HG02973 (cell line): ENCODE results near the gene BHLHE23.
A peak's percentile ranks its signal among the peaks of the same experiment; 100 is the strongest.

Experiments used
- ATAC-seq: cut with Tn5 transposase; IDR thresholded peaks from one replicate; pipeline ENCODE4 v1.9.1; 2021; ENCODE audit warnings: moderate library complexity; ENCODE audit not compliant: unreplicated experiment

BHLHE23 gene

DNA sequence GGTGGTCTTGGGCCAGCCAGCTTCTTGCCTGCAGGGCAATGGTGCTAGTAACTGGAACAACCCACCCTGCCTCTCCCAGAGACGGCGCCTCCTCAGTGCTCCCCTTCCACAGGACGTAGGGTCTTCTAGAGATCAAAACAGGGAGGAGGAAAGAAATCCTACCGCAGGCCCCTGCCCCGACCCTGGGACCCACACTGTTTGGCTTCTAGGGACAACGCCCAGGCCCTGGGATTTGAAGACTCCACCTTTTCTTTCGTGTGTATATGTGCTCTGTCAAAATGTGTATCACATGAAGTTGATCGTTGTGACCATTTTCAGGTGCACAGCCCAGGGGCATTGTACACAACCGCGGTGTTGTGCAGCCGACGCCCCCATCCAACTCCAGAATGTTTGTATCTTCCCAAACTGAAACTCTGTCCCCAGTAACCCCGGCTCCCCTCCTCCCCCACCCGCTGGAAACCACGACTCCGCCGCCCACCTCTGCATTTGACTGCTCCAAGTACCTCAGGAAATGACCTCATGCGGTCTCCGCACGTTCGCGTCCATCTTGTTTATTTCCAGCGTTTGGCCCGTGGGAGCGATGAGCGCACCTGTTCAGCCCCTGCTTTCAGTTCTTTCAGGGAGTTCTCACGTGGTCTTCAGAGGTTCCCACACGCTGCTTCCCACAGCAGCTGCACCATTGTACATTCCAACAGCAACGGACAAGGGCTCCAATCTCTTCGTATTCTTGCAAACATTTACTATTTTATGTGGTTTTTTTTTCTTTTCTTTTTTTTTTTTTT lies 3.4 kb upstream of the BHLHE23 start:
- peak; percentile 42 for ATAC-seq

DNA sequence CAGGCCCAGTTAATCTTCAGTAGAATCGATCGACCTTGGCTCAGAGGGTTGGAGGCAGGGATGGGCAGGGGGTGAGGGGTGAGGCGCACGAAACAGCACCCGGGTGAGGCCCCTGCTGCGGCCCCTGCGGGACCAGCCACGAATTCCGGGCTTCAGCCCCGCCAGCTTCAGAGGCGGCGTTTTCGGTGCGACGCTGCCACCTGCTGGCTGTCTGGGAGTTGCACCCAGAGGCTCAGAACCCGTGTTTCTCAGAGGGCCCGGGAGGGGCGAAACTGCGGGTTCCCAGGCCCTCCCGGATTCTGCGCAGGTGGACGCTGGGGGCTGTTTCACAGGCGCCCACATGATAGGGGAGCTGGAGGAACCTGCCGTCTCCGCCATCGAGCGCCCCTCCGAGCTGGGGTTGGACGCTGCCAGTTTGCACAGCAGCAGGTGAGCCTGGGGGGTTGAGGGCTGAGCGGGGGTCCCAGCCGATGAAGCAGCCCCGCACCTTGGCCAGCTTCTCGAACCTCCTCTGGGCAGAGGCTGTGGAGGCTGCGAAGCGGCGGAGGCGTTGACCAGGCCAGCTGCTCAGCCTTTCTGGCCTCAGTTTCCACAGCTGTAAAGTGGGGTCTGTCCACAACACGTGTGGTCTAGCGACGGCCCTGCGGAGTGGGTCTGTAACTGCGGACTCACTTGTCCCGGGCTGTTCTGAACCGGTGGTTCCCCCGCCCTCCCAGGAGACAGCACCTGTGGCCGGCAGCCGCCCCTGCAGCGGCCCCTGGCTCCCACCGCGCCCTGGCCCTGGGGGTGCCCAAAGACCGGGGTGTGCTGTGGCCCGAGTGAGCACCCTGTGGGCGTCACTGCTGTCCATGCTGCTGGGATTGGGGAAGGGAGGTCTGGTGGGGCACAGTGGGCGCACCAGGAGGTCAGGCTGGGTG lies 2.5 kb upstream of the BHLHE23 start:
- peak; percentile 45 for ATAC-seq

- ATAC-seq = no peak
These were observed 1.8 kb upstream of the BHLHE23 start for GRCh38 chr20:63008541-63009044.

GRCh38 chr20:63007646-63008488 lies 1.1 kb upstream of the BHLHE23 start:
- no peak for ATAC-seq

DNA sequence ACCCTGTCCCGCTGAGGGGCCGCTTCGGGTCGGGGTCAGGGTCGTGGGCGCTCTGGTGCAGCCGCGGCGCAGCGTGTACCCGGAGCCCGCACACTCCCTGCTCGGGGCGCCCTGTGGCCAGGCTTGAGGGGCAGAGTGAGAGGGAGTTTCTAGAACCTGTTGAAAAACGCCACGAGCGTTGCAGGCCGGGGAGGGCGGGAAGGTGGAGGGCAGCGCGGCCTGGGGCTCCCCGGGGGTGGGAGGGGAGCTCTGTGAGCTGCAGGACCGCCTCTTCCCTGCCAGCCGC lies 539 bp upstream of the BHLHE23 start:
- ATAC-seq = no peak

- no peak for ATAC-seq
These were observed 763 bp downstream of the BHLHE23 start for GRCh38 chr20:63005862-63006539.

- no peak for ATAC-seq
These were observed 1.4 kb downstream of the BHLHE23 start for GRCh38 chr20:63005365-63005861.

DNA sequence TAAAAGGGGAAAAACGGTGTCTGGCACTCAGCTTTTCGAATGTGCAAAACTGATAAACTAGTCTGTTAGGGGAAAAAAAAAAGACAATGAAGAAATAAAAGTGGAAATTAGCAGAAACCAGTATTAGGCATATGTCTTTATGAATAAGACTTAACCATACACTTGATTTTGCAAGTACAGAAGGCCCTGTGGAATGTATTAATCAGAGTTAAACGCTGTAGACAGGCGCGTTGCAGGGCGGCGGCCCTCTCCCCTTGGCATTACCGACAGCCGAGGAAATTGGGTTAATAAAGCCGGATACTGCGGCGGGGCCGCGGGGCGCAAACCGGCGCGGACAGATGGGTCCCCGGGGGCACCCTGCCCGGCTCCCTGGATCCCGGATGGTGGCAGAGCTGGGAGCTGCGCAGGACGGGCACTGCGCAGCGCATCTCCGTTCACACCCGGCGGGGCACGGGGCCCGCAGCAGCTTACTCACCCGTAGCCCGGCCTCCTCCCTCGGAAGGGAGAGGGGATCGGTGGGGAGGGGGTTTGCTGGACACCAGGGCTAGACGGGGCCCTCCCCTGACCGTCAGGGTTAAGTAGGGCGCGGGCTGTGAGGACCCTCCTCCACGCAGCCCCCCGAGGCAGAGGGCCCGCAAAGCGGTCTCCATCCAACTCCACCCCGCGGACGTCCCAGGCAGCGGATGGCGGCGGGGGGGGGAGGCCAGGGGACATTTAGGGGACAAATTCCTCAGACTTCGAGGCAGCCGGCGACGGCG lies 2.0 kb downstream of the BHLHE23 start:
- ATAC-seq = no peak

DNA sequence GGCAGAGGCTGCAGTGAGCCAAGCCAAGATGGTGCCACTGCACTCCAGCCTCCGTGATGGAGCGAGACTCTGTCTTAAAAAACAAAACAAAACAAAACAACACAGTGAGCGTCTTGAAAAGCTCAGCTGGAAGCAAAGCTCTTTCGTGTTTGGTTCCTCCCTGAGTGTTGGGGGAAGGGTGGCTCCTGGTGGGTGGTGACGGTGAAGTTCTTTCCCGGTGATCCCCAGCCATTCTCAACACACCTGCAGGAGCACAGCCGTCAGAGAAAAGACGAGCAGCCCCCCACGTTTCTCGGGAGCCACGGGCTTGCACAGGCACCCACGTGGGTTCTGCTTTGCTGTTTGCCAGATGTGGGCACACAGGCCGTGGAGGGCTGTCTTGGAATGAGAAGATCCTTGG lies 3.2 kb downstream of the BHLHE23 start:
- no peak for ATAC-seq

DNA sequence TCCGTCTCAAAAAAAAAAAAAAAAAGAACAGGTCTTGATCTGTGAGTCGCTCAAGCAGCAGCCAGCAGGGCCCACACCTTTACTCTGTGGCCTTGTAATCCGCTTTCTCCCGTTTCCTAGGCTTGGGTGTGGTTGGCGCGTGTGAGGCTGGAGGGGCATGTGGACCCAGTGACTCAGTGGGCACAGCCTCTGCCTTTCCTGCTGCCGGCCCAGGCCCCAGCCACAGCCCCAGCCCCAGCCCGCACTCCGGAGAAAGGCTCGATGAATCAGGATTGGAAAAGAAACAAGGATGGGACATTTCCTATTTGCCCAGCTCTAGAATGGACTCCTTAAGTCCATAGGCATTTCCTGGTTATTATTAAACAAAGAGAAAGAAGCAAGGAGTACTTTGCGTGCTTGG lies 4.3 kb downstream of the BHLHE23 start:
- ATAC-seq = no peak

DNA sequence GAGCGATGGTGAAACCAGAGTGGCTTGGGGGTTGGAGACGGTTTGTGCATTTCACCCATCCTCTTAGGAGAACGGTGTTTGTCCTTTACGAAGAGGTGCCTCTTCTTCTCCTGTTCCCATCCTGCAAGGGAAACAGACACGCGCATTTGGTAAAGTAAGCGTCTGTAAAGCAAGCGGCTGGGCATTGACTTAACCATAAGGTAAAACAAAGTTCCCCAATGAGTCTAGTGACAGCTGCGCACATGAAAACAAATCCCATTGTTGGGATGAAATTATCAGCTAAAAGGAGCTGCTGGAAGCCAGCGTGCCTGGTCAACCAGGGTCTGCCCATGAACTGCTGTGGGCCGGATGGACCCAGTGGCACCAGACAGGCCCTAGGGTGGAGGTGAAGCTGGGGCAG lies 5.8 kb downstream of the BHLHE23 start:
- ATAC-seq = no peak

DNA sequence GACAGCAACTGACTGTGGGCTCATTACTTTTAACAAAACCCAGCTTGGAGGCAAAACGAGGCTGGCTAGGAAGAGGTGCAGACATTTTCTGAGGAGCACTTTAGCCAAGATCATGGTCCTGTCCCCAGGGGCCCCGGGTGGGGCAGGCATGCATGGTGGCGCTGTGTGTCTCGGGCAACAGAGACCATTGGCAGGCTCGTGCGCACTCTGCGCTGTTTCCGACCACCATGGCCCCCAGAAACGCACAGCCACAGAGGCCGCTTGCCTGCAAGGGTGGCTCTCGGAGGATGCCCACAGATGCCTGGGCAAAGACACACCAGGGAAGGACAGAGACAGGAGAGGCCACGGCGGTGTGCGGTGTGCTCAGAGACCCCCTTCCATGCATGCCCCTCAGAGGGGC lies 6.7 kb downstream of the BHLHE23 start:
- no peak for ATAC-seq

- ATAC-seq = no peak
These were observed 7.2 kb downstream of the BHLHE23 start for GRCh38 chr20:62999580-62999979.

DNA sequence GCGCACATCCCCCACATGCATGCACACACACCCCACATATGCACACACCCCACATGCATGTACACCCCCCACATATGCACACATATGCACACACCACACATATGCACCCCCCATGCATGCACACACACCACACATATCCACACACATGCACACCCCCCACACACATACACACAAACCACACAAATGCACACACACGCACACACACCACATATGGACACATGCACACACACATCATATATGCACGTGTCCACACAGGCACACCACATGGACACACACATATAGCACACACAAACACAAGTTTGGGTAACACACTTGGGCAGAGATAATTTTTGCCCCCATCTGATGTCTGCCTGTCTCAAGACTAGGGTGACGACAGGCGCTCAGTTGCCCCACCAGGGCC lies 8.3 kb downstream of the BHLHE23 start:
- ATAC-seq = no peak

GRCh38 chr20:62997417-62998035 lies 9.2 kb downstream of the BHLHE23 start:
- no peak for ATAC-seq

DNA sequence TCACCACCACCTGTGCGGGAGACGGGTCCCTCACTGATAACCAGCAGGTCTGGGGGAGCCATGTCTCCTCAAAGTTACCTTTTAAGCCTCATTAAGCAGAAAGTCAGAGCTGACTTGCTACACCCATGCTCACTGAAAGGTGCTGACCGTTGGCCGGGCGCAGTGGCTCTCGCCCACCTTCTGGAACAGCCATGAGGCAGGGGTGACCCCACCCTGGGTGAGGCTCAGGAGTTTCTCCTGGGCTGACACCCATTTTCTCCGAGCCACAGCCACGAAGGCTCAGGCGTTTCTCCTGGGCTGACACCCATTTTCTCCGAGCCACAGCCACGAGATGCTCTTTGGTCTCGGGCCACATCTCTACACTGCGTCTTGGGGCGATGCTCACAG lies 10.2 kb downstream of the BHLHE23 start:
- no peak for ATAC-seq

DNA sequence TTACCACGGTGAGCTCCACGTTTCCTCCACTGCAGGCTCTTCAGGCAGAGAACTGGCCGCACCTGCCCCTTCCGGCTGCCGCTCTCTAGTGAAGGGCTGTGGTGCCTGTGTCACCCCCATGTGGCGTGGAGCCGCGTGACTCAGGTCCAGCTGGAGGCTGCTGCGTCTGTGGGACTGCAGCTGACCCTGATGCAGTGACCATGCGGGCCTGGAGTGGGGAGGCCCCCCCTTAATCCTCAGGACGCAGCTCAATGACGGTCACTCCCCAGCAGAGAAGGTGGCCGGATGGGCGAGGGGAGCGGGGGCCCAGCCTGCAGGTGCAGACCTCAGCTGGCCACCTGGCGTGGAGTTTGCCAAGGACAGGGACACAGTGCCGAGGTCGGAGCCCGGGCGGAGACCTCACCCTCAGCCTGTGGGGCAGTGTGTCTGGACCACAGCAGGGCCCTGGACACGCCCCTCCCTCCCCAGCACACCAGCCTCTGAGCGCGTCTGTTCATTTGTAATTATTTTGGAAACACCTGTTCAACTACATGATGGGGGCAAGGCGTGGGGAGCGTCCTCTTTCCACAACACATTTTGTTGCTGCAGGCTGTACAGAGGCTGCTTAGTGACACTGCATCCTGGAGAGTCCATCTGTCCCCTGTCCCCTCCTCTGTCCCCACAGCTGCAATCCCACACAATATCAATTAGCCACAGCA lies 10.7 kb downstream of the BHLHE23 start:
- ATAC-seq = no peak

- ATAC-seq = no peak
These were observed 11.3 kb downstream of the BHLHE23 start for GRCh38 chr20:62995481-62995880.

DNA sequence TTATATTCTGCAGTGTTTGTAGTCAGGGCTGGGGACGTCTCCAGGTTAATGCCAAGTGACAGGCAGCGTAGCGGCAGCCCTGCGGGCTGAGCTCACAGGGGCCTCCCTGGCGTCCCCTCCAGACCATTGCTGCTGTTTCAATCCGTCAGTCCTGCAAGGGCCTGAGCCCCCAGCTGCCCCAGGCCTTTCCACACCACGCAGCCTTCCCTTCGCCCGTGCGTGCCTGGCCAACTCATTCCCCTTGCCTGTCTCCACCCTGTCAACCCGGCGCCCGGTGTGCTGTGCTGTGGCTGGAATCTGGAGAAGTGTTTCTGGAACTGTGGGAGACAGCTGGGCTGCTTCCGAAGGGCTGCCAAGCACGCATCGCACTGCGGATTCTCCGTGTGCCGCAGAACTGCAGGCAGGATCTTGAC lies 11.9 kb downstream of the BHLHE23 start:
- ATAC-seq = no peak
